ENCODE results near the gene F10. TPM values are rescaled to one million over a fixed set of nuclear protein-coding genes. Genes with fewer than 3 reads are reported as not detected.

F10 gene
- total and polyA plus RNA-seq, 2 of the 13 experiments (the other 11 are each of a cell fraction or from before 2014, with no cell fraction given): 58.4 to 237 TPM

DNA sequence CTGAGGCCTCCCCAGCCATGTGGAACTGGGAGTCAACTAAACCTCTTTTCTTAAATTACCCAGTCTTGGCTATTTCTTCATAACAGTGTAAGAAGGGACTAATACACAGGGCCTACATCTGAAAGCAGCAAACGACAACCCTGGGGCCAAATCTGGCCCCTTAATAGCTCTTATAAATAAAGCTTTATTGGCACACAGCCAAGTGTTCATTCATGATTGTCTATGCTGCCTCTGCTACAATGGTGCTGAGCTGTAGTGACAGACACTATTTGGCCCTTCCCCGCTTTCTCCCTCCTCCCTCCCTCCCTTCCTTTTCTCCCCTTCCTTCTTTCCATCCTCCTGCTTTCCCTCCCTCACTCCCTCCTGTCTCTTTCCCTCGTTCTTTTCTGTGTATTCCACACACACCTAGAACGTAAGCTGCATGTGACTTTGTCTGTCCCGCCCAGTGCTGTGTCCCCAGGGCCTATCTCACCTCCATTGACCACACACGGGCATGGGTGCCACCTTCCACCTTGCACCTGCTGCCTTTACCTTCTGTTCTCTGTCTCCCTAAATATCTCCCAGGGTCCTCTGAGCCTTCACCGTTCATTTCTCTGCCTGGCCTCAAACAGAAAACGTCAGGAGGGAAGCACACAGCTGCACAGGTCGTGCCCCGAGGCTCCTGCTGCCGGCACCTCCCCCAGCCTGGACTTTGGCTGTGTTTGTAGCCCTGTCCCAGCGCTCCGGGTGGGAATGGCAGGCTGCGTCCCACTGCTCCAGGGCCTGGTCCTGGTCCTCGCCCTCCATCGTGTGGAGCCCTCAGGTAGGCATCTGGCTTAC, 35.5 kb downstream of the F10 start, which contains the start of gene PROZ (continued):
- TF ChIP-seq ZNF318 (CRISPR knock-in tag; IDR thresholded peaks at IDR 0.05) (no peak; the same call in 1 of the 2 replicates), JUNB (CRISPR knock-in tag; IDR thresholded peaks at IDR 0.05; ENCODE audit: borderline replicate concordance) (no peak), NCOR1 (IDR thresholded peaks at IDR 0.05; ENCODE audit: borderline replicate concordance, low read length) (peak; percentile 73; the same call in 1 of the 2 replicates), SIN3B (IDR thresholded peaks at IDR 0.05; ENCODE audit: low read length) (no peak), ERF (CRISPR knock-in tag; IDR thresholded peaks at IDR 0.05) (0 out of 2 replicates have a peak, but pooled peaks have one; percentile 82), YEATS2 (CRISPR knock-in tag; IDR thresholded peaks at IDR 0.05; ENCODE audit: borderline replicate concordance) (no peak), SP5 (CRISPR knock-in tag; IDR thresholded peaks at IDR 0.05; ENCODE audit: borderline replicate concordance, low read depth) (peak; percentile 61; the same call in 1 of the 2 replicates), ZNF737 (CRISPR knock-in tag; IDR thresholded peaks at IDR 0.05; ENCODE audit: borderline replicate concordance) (no peak), GFI1 (CRISPR knock-in tag; IDR thresholded peaks at IDR 0.05; ENCODE audit: borderline replicate concordance) (peak; percentile 58; the same call in 1 of the 2 replicates), NFE2L1 (CRISPR knock-in tag; IDR thresholded peaks at IDR 0.05; ENCODE audit: borderline replicate concordance) (no peak), ZFP36 (IDR thresholded peaks at IDR 0.05; ENCODE audit: borderline replicate concordance, low read depth, low read length, partially characterized antibody) (no peak), TCF7L2 (IDR thresholded peaks at IDR 0.05; ENCODE audit: low read depth, low read length) (no peak), ETV5 (CRISPR knock-in tag; IDR thresholded peaks at IDR 0.05; ENCODE audit: borderline replicate concordance) (no peak), SYNCRIP (IDR thresholded peaks at IDR 0.05; ENCODE audit: insufficient read depth, low read depth, low read length) (no peak), NR2C2 (CRISPR knock-in tag; IDR thresholded peaks at IDR 0.05; ENCODE audit: borderline replicate concordance) (peak; percentile 64)
- TF ChIP-seq, protein P1, sequence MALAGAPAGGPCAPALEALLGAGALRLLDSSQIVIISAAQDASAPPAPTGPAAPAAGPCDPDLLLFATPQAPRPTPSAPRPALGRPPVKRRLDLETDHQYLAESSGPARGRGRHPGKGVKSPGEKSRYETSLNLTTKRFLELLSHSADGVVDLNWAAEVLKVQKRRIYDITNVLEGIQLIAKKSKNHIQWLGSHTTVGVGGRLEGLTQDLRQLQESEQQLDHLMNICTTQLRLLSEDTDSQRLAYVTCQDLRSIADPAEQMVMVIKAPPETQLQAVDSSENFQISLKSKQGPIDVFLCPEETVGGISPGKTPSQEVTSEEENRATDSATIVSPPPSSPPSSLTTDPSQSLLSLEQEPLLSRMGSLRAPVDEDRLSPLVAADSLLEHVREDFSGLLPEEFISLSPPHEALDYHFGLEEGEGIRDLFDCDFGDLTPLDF (CRISPR knock-in tag; IDR thresholded peaks at IDR 0.05): no peak
- TF ChIP-seq, protein P2, sequence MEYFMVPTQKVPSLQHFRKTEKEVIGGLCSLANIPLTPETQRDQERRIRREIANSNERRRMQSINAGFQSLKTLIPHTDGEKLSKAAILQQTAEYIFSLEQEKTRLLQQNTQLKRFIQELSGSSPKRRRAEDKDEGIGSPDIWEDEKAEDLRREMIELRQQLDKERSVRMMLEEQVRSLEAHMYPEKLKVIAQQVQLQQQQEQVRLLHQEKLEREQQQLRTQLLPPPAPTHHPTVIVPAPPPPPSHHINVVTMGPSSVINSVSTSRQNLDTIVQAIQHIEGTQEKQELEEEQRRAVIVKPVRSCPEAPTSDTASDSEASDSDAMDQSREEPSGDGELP (IDR thresholded peaks at IDR 0.05; ENCODE audit: borderline replicate concordance, low read depth): peak; percentile 98
